Measurements from ENCODE around the gene TENM4. TPM values are rescaled to one million over a fixed set of nuclear protein-coding genes. Genes with fewer than 3 reads are reported as not detected.
A peak's percentile ranks its signal among the peaks of the same experiment; 100 is the strongest.

The TENM4 gene
- polyA plus RNA-seq, 2 of the 4 experiments (the other 2 are of a cell fraction): 0.06 to 0.31 TPM

DNA sequence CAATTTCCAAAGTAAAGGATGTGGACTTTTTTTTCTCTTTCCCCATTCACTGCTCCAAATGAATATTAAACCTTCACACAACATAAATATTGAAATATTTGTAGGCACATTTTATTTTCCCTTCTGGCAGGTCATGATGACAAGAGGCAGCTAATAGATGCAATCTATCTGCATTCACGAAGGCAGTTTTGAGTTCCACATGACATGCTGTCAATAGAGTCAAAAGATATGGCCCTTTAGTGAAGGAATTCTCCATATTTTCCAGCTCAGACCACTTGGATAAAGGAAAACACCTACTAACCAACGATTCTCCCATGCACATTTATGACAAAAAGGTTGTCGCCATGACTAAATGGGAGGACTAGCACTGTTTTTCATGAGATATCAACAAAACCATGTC, 37.9 kb downstream of the TENM4 start:
- DNase-seq (ENCODE audit: low read depth in 1 of 2, low spot score in 1 of 2) (no peak), ATAC-seq (no peak)

DNA sequence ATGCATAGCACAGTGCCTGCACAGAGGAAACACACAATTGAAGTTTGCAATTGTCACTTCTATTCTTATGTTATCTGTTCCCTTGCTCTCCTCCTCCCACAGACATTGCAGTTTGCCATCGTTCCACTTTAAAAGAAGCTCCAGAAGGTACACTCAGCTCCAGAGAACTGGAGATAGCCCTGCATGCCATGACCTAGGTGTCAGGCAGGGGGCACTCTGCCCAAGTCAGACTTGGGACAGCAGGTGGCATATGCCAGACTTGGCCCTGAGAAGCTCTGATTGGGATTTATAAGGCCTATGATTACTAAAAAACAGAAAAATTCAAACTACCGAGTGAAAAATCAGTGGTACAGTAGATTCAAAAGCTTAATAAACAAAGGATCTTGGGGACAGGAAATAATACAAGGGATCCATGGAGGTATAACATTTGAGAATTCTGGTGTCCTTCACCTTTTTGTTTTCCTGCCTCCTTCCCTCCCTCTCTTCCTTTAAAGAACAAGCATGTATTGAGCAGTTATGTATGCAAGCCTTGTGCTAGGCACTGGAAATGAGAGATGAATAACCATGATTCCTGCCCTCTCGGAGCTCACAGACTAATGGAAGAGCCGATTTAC, 40.0 kb downstream of the TENM4 start:
- Histone ChIP-seq H3K4me3 (no peak overlapping the region), H3K27ac (no peak overlapping the region), H3K4me1 (no peaks in the 10 kb centered on the region), H3K4me2 (no peak overlapping the region), H3K9me3 (no peaks in the 10 kb centered on the region)
- FAIRE-seq (no peak), ATAC-seq (peak; percentile 77 to 89; a peak in 4 of 6 replicates), DNase-seq (ENCODE audit: low read depth in 1 of 2, low spot score in 1 of 2) (peak; percentile 22 to 34)
- POLR2A ChIA-PET: no interaction called here
- WGBS (ENCODE audit: missing lambda C conversion rate): 10% methylated on average over 4 of the region's 4 CpGs
- TF ChIP-seq TFCP2L1 (CRISPR knock-in tag; IDR thresholded peaks at IDR 0.05) (no peak), CBX8 (IDR thresholded peaks at IDR 0.05) (no peak), RNF2 (IDR thresholded peaks at IDR 0.05; ENCODE audit: borderline replicate concordance, low read depth) (no peak), RAD21 (conservative IDR thresholded peaks at IDR 0.05 in 1 of 2, IDR thresholded peaks at IDR 0.05 in 1 of 2) (peak; percentile 56 to 57), POLR2AphosphoS2 (conservative IDR thresholded peaks at IDR 0.05; ENCODE audit: low read length) (no peak), SMC3 (IDR thresholded peaks at IDR 0.05) (peak; percentile 51)
- TF ChIP-seq, protein P1, sequence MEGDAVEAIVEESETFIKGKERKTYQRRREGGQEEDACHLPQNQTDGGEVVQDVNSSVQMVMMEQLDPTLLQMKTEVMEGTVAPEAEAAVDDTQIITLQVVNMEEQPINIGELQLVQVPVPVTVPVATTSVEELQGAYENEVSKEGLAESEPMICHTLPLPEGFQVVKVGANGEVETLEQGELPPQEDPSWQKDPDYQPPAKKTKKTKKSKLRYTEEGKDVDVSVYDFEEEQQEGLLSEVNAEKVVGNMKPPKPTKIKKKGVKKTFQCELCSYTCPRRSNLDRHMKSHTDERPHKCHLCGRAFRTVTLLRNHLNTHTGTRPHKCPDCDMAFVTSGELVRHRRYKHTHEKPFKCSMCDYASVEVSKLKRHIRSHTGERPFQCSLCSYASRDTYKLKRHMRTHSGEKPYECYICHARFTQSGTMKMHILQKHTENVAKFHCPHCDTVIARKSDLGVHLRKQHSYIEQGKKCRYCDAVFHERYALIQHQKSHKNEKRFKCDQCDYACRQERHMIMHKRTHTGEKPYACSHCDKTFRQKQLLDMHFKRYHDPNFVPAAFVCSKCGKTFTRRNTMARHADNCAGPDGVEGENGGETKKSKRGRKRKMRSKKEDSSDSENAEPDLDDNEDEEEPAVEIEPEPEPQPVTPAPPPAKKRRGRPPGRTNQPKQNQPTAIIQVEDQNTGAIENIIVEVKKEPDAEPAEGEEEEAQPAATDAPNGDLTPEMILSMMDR (IDR thresholded peaks at IDR 0.05): peak; percentile 50
- CTCF ChIA-PET: interaction anchor here (0.6 to 2.7 kb wide), 17 partner anchors 9 to 755 kb away, joined by 3 to 26 read pairs (median 4); no protein-coding TSS in a partner anchor

More for the DNA sequence above, 37.9 kb downstream of the TENM4 start:
- POLR2A ChIA-PET: no interaction called here
- CTCF ChIA-PET: interaction anchor here (0.6 kb wide), 1 partner anchor 198 kb away, joined by 3 read pairs; no protein-coding TSS in a partner anchor
- H3K9me3 ChIP-seq: no peaks in the 10 kb centered on the region
- TF ChIP-seq FOSL2 (IDR thresholded peaks at IDR 0.05) (no peak), FOSL2 (CRISPR knock-in tag; IDR thresholded peaks at IDR 0.05) (no peak), SREBF2 (IDR thresholded peaks at IDR 0.05) (no peak), NFE2L2 (conservative IDR thresholded peaks at IDR 0.05; ENCODE audit: low read length) (no peak), FOXS1 (CRISPR knock-in tag; IDR thresholded peaks at IDR 0.05) (no peak), CHD2 (IDR thresholded peaks at IDR 0.05; ENCODE audit: low read length, partially characterized antibody) (no peak), ZFP36 (IDR thresholded peaks at IDR 0.05; ENCODE audit: borderline replicate concordance, partially characterized antibody) (no peak), NR3C1 (IDR thresholded peaks at IDR 0.05) (no peak), HDAC2 (IDR thresholded peaks at IDR 0.05) (no peak), BHLHE40 (IDR thresholded peaks at IDR 0.05; ENCODE audit: low read depth, low read length) (no peak)
- TF ChIP-seq, protein P2, sequence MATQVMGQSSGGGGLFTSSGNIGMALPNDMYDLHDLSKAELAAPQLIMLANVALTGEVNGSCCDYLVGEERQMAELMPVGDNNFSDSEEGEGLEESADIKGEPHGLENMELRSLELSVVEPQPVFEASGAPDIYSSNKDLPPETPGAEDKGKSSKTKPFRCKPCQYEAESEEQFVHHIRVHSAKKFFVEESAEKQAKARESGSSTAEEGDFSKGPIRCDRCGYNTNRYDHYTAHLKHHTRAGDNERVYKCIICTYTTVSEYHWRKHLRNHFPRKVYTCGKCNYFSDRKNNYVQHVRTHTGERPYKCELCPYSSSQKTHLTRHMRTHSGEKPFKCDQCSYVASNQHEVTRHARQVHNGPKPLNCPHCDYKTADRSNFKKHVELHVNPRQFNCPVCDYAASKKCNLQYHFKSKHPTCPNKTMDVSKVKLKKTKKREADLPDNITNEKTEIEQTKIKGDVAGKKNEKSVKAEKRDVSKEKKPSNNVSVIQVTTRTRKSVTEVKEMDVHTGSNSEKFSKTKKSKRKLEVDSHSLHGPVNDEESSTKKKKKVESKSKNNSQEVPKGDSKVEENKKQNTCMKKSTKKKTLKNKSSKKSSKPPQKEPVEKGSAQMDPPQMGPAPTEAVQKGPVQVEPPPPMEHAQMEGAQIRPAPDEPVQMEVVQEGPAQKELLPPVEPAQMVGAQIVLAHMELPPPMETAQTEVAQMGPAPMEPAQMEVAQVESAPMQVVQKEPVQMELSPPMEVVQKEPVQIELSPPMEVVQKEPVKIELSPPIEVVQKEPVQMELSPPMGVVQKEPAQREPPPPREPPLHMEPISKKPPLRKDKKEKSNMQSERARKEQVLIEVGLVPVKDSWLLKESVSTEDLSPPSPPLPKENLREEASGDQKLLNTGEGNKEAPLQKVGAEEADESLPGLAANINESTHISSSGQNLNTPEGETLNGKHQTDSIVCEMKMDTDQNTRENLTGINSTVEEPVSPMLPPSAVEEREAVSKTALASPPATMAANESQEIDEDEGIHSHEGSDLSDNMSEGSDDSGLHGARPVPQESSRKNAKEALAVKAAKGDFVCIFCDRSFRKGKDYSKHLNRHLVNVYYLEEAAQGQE (IDR thresholded peaks at IDR 0.05): no peak
- TF ChIP-seq, protein P3, sequence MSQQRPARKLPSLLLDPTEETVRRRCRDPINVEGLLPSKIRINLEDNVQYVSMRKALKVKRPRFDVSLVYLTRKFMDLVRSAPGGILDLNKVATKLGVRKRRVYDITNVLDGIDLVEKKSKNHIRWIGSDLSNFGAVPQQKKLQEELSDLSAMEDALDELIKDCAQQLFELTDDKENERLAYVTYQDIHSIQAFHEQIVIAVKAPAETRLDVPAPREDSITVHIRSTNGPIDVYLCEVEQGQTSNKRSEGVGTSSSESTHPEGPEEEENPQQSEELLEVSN (IDR thresholded peaks at IDR 0.05; ENCODE audit: borderline replicate concordance, low read depth): no peak
- 30% methylated on average over 3 of the region's 3 CpGs for WGBS (ENCODE audit: missing lambda C conversion rate)
- FAIRE-seq: no peak
- no peaks in the 10 kb centered on the region for H3K4me1 ChIP-seq
- no peak overlapping the region for H3K4me2 ChIP-seq
- H3K4me3 ChIP-seq: no peak overlapping the region
- no peak overlapping the region for H3K27ac ChIP-seq
